Panc1 (cell line): ENCODE measurements around the gene NTM.

Experiments used
- POLR2AphosphoS5 ChIP-seq: IDR thresholded peaks from 2 replicates; pipeline ENCODE4 v1.6.1; 2012; ENCODE audit warnings: mild to moderate bottlenecking, low read depth, low read length, moderate library complexity
- TF ChIP-seq, protein P1 (sequence below): fragments of 450-650 bp; IDR thresholded peaks from 2 replicates; pipeline ENCODE4 v1.5.1; 2017; ENCODE audit warnings: mild to moderate bottlenecking

DNA sequence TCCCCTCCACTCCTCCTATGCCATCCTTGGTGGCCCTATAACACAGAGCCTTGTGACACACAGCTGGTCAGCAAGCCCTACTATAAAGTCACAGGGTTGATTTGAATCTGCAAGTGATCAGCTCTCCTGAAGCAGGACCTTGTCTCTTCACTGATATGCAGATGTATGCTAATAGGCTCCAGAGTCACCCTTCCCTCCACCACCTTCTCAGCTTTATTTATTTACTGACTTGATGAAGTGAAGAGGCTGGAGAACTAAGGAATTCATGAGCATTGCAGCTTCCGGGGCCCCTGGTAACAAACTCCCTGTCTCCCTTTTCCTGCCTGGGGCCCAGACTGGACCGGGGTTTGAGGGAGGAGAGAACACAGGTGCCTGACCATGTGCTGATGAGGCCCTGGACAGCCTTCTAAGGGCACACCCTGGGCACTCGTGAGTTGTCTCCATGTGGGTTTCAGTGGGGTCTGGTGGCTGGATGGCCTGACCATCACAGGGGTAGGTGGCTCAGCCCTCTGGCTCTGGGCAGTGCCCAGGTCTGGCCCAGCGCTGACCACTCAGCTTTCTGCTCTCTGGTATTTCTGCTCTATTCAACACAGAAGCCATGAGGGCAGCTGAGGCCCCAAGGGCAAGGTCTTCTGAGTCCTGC, 307.5 kb downstream of the NTM start:
- TF ChIP-seq, protein P1, sequence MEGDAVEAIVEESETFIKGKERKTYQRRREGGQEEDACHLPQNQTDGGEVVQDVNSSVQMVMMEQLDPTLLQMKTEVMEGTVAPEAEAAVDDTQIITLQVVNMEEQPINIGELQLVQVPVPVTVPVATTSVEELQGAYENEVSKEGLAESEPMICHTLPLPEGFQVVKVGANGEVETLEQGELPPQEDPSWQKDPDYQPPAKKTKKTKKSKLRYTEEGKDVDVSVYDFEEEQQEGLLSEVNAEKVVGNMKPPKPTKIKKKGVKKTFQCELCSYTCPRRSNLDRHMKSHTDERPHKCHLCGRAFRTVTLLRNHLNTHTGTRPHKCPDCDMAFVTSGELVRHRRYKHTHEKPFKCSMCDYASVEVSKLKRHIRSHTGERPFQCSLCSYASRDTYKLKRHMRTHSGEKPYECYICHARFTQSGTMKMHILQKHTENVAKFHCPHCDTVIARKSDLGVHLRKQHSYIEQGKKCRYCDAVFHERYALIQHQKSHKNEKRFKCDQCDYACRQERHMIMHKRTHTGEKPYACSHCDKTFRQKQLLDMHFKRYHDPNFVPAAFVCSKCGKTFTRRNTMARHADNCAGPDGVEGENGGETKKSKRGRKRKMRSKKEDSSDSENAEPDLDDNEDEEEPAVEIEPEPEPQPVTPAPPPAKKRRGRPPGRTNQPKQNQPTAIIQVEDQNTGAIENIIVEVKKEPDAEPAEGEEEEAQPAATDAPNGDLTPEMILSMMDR = no peak
- TF ChIP-seq POLR2AphosphoS5 = no peak
